Upper lobe of left lung (tissue), 4 donors: ENCODE measurements around the gene NFKB1.

ENCODE experiments used
- CTCF ChIP-seq, 6 experiments: fragments of 450-650 bp in 4 of 6; fragments of 200-600 bp in 2 of 6; sonication (generic) in 2 of 6; IDR thresholded peaks; one replicate each; pipeline ENCODE4 v1.5.1; 2016 to 2019; ENCODE audit warnings: antibody characterized with exemption in 6 of 6
- EP300 ChIP-seq, 4 donors: sonication (generic); formaldehyde crosslinking; IDR thresholded peaks; one replicate each; pipeline ENCODE4 v1.5.1; 2017; ENCODE audit warnings: antibody characterized with exemption in 4 of 4, control low read depth in 2 of 4

GRCh38 chr4:102560571-102561341 lies 59.6 kb downstream of the NFKB1 start:
- TF ChIP-seq CTCF (IDR thresholded peaks at IDR 0.05) = no peak
- no peak for TF ChIP-seq EP300 (IDR thresholded peaks at IDR 0.05)
